ENCODE data around the gene CYBA. TPM values are rescaled to one million over a fixed set of nuclear protein-coding genes. Genes with fewer than 3 reads are reported as not detected.

The CYBA gene
- total RNA-seq, 2 experiments from 2014 or later: 359 to 601 TPM

DNA sequence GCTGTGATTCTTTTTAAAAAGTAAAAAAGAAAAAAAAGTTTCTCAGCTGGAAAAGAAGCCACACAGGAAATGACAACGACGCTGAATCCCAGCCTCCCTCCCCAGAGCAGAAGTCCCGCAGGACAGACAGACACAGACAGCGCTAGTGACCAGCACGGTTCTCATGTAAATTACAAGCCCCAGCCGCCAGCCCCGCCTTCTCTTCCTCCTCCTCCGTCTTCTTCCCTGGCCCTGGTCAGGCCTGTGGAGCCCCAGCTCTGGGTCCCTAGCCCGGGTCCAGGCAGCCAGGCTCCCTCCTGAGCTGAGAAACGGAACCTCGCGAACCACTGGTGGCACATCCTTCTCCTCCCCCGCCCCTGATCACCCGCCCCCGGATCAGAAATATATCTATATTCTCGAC, 19.5 kb downstream of the CYBA start:
- H3K27ac ChIP-seq (ENCODE audit: low read depth, low read length, poor library complexity, severe bottlenecking): no peak overlapping the region
- H3K9me2 ChIP-seq (ENCODE audit: insufficient read depth, low read length): no peaks in the 10 kb centered on the region
- H3K9me3 ChIP-seq (ENCODE audit: low read length): no peaks in the 10 kb centered on the region
- TF ChIP-seq, protein P1, sequence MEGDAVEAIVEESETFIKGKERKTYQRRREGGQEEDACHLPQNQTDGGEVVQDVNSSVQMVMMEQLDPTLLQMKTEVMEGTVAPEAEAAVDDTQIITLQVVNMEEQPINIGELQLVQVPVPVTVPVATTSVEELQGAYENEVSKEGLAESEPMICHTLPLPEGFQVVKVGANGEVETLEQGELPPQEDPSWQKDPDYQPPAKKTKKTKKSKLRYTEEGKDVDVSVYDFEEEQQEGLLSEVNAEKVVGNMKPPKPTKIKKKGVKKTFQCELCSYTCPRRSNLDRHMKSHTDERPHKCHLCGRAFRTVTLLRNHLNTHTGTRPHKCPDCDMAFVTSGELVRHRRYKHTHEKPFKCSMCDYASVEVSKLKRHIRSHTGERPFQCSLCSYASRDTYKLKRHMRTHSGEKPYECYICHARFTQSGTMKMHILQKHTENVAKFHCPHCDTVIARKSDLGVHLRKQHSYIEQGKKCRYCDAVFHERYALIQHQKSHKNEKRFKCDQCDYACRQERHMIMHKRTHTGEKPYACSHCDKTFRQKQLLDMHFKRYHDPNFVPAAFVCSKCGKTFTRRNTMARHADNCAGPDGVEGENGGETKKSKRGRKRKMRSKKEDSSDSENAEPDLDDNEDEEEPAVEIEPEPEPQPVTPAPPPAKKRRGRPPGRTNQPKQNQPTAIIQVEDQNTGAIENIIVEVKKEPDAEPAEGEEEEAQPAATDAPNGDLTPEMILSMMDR (conservative IDR thresholded peaks at IDR 0.05; ENCODE audit: low read length): no peak
- no peak for TF ChIP-seq EZH2phosphoT487 (IDR thresholded peaks at IDR 0.05; ENCODE audit: borderline replicate concordance, low read depth, low read length)
- H3K4me1 ChIP-seq (ENCODE audit: insufficient read depth, low read length, poor library complexity, severe bottlenecking): peaks cover 22% of the 10 kb centered on the region
- intact Hi-C loops (cut with micrococcal nuclease; ENCODE audit: unreplicated experiment): loop anchor here (5.0 kb wide), 2 partner anchors 71 to 189 kb away; no protein-coding TSS in a partner anchor
- H3K4me3 ChIP-seq (ENCODE audit: low read depth, low read length, poor library complexity, severe bottlenecking): no peak overlapping the region
- ChIA-PET CTCF (ENCODE audit: unreplicated experiment) (no interaction called here), POLR2A (no interaction called here)
- H4K20me1 ChIP-seq (ENCODE audit: insufficient read depth, low read length): no peaks in the 10 kb centered on the region
- H3K4me2 ChIP-seq (ENCODE audit: low read length): no peak overlapping the region
- DNase-seq (ENCODE audit: low spot score): no peak
- peaks cover 64% of the 10 kb centered on the region for H3K36me3 ChIP-seq (ENCODE audit: insufficient read depth, low read length)
- H2AFZ ChIP-seq (ENCODE audit: low read length): no peak overlapping the region
- no peaks in the 10 kb centered on the region for H3K79me2 ChIP-seq (ENCODE audit: insufficient read depth, low read depth, low read length)
- TSS peak; percentile 95 for BruUV-seq (replicated peaks)

DNA sequence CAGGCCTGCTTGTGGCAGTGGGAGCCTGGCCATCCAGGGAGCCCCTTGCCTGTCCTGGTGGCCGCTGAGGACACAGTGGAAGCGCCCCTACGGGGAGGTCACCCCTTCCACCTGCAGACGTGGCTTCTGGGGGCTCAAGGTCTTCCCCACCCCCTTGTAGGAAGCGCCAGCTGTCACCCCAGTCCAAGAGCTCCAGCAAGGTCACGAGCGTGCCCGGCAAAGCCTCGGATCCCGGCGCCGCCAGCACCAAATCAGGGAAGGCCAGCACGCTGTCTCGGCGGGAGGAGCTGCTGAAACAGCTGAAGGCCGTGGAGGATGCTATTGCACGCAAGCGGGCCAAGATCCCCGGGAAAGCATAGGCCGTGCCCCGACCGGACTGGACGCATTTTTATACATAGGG, 19.9 kb downstream of the CYBA start:
- BruUV-seq (replicated peaks): no TSS peak
- Histone ChIP-seq H3K9me2 (ENCODE audit: insufficient read depth, low read length) (no peaks in the 10 kb centered on the region), H3K36me3 (ENCODE audit: insufficient read depth, low read length) (peaks cover 65% of the 10 kb centered on the region), H3K27ac (ENCODE audit: low read depth, low read length, poor library complexity, severe bottlenecking) (no peak overlapping the region), H2AFZ (ENCODE audit: low read length) (no peak overlapping the region), H3K4me3 (ENCODE audit: low read depth, low read length, poor library complexity, severe bottlenecking) (no peak overlapping the region), H3K4me2 (ENCODE audit: low read length) (no peak overlapping the region), H3K4me1 (ENCODE audit: insufficient read depth, low read length, poor library complexity, severe bottlenecking) (peaks cover 22% of the 10 kb centered on the region), H4K20me1 (ENCODE audit: insufficient read depth, low read length) (no peaks in the 10 kb centered on the region), H3K79me2 (ENCODE audit: insufficient read depth, low read depth, low read length) (no peaks in the 10 kb centered on the region), H3K9me3 (ENCODE audit: low read length) (no peaks in the 10 kb centered on the region)
- ChIA-PET POLR2A (no interaction called here), CTCF (ENCODE audit: unreplicated experiment) (no interaction called here)
- no peak for TF ChIP-seq EZH2phosphoT487 (IDR thresholded peaks at IDR 0.05; ENCODE audit: borderline replicate concordance, low read depth, low read length)
- TF ChIP-seq, protein P1 (conservative IDR thresholded peaks at IDR 0.05; ENCODE audit: low read length): no peak
- intact Hi-C loops (cut with micrococcal nuclease; ENCODE audit: unreplicated experiment): loop anchor here (5.0 kb wide), 2 partner anchors 71 to 189 kb away; no protein-coding TSS in a partner anchor
- no peak for DNase-seq (ENCODE audit: low spot score)

DNA sequence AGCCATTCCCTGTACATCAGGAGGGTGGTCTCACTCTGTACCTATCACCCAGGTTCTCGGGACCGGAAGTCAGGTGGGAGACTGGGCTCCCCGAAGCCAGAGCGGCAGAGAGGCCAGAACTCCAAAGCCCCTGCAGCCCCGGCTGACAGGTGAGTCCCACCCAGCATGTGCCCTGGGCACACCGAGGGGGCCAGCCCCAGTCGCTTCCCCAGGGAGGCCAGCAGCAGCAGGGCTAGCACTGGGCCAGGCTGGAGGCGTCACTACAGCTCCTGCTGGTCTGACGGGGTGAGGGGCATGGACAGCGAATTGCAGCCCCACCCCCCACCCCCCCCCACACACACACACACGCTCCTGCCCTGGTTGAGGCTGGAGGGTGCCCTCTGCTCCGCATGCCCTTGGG, 20.4 kb downstream of the CYBA start:
- intact Hi-C loops (cut with micrococcal nuclease; ENCODE audit: unreplicated experiment): loop anchor here (5.0 kb wide), 2 partner anchors 72 to 188 kb away; no protein-coding TSS in a partner anchor
- Histone ChIP-seq H4K20me1 (ENCODE audit: insufficient read depth, low read length) (no peaks in the 10 kb centered on the region), H3K4me2 (ENCODE audit: low read length) (no peak overlapping the region), H3K9me2 (ENCODE audit: insufficient read depth, low read length) (no peaks in the 10 kb centered on the region), H3K79me2 (ENCODE audit: insufficient read depth, low read depth, low read length) (no peaks in the 10 kb centered on the region), H2AFZ (ENCODE audit: low read length) (no peak overlapping the region), H3K36me3 (ENCODE audit: insufficient read depth, low read length) (peaks cover 69% of the 10 kb centered on the region), H3K27ac (ENCODE audit: low read depth, low read length, poor library complexity, severe bottlenecking) (no peak overlapping the region), H3K4me1 (ENCODE audit: insufficient read depth, low read length, poor library complexity, severe bottlenecking) (peaks cover 22% of the 10 kb centered on the region), H3K9me3 (ENCODE audit: low read length) (no peaks in the 10 kb centered on the region), H3K4me3 (ENCODE audit: low read depth, low read length, poor library complexity, severe bottlenecking) (no peak overlapping the region)
- BruUV-seq (replicated peaks): no TSS peak
- no peak for TF ChIP-seq EZH2phosphoT487 (IDR thresholded peaks at IDR 0.05; ENCODE audit: borderline replicate concordance, low read depth, low read length)
- TF ChIP-seq, protein P1 (conservative IDR thresholded peaks at IDR 0.05; ENCODE audit: low read length): no peak
- no peak for DNase-seq (ENCODE audit: low spot score)
- CTCF ChIA-PET (ENCODE audit: unreplicated experiment): no interaction called here
- POLR2A ChIA-PET: no interaction called here
